CD4-positive, alpha-beta memory T cell (primary cell): ENCODE results near the gene FAM241A. TPM values are rescaled to one million over a fixed set of nuclear protein-coding genes. Genes with fewer than 3 reads are reported as not detected.
"Not testable (repeated sequence)": the region's sequence is repeated elsewhere in the genome, so short reads cannot be mapped to it uniquely, and the experiment has no call there.

ENCODE experiments used
- CTCF ChIA-PET: fragments of 350-600 bp; sonication (Branson Sonifier 250); formaldehyde crosslinking; loops from one replicate; lab custom pipeline; 2021; ENCODE audit warnings: inconsistent platforms; ENCODE audit not compliant: partially characterized antibody; lab: Charles Lee
- POLR2A ChIA-PET: fragments of 350-600 bp; sonication (Branson Sonifier 250); formaldehyde crosslinking; loops from one replicate; lab custom pipeline; 2021; ENCODE audit not compliant: partially characterized antibody; lab: Charles Lee
- DNase-seq, 5 donors: peaks; one replicate each; pipeline versions ENCODE4 v3.0.0 to v3.0.0-alpha.2; 2020 to 2022; ENCODE audit warnings: mixed read lengths in 1 of 5
- H3K27ac ChIP-seq: one replicate; pipeline ENCODE4 v1.7.0; 2013; ENCODE audit warnings: low read depth, low read length
- H3K27me3 ChIP-seq: 2 replicates; pipeline ENCODE4 v1.7.0; 2013; ENCODE audit warnings: mild to moderate bottlenecking, low read length, moderate library complexity; ENCODE audit not compliant: insufficient read depth
- H3K36me3 ChIP-seq: 2 replicates; pipeline ENCODE4 v1.7.0; 2013; ENCODE audit warnings: mild to moderate bottlenecking, low read length, moderate library complexity; ENCODE audit not compliant: insufficient read depth
- H3K4me1 ChIP-seq: 2 replicates; pipeline ENCODE4 v1.7.0; 2013; ENCODE audit warnings: mild to moderate bottlenecking, low read length, moderate library complexity; ENCODE audit not compliant: insufficient read depth
- H3K4me3 ChIP-seq, 2 donors: one replicate each; pipeline ENCODE4 v1.7.0; 2013; ENCODE audit warnings: low read length in 2 of 2, mild to moderate bottlenecking in 1 of 2
- H3K9me3 ChIP-seq, 2 donors: one replicate each; pipeline ENCODE4 v1.7.0; 2013; ENCODE audit warnings: low read length in 2 of 2, control low read depth in 1 of 2; ENCODE audit not compliant: control insufficient read depth in 1 of 2
- H3K27ac Mint-ChIP-seq, 7 donors: one replicate each; pipeline ENCODE4 v1.8.0; 2020 to 2021; ENCODE audit warnings: mixed read lengths in 7 of 7, mild to moderate bottlenecking in 6 of 7, inconsistent platforms in 3 of 7, moderate library complexity in 3 of 7
- H3K27me3 Mint-ChIP-seq, 2 donors: one replicate each; pipeline ENCODE4 v1.8.0; 2020 to 2021; ENCODE audit warnings: mixed read lengths in 2 of 2
- H3K36me3 Mint-ChIP-seq, 2 donors: one replicate each; pipeline ENCODE4 v1.8.0; 2020 to 2021; ENCODE audit warnings: mixed read lengths in 2 of 2, inconsistent platforms in 1 of 2, mild to moderate bottlenecking in 1 of 2
- H3K4me1 Mint-ChIP-seq, 4 donors: one replicate each; pipeline ENCODE4 v1.8.0; 2020 to 2021; ENCODE audit warnings: mixed read lengths in 4 of 4, mild to moderate bottlenecking in 1 of 4
- H3K4me3 Mint-ChIP-seq, 8 donors: one replicate each; pipeline ENCODE4 v1.8.0; 2020 to 2021; ENCODE audit warnings: mixed read lengths in 8 of 8, mild to moderate bottlenecking in 7 of 8, moderate library complexity in 6 of 8, inconsistent platforms in 3 of 8
- H3K9me3 Mint-ChIP-seq, 8 donors: one replicate each; pipeline ENCODE4 v1.8.0; 2020 to 2021; ENCODE audit warnings: mixed read lengths in 8 of 8, mild to moderate bottlenecking in 5 of 8, inconsistent platforms in 3 of 8, moderate library complexity in 1 of 8
- intact Hi-C: fragments of 100-400 bp; cut with micrococcal nuclease; formaldehyde crosslinking; loops from one replicate; pipeline ENCODE4 v1.15.1; 2023
- polyA plus RNA-seq, 2 donors: library from polyadenylated mRNA; unstranded; fragments of 300-500 nt; fragmentation: Illumina TruSeq; gene quantifications; one replicate each; pipeline ENCODE4 v1.2.3, GENCODE V29; 2021
- total RNA-seq, 2 experiments: library from RNA; stranded (reverse); gene quantifications; one replicate each; pipeline ENCODE4 v1.2.3, GENCODE V29; 2021

The FAM241A gene
- total and polyA plus RNA-seq, 4 experiments from 2014 or later, result 2.7 to 4.7 (median 3.4) TPM

GRCh38 chr4:112153211-112153791, 8.0 kb downstream of the FAM241A start:
- H3K36me3 Mint-ChIP-seq, result no peaks in the 10 kb centered on the region
- CTCF ChIA-PET, result no interaction called here
- POLR2A ChIA-PET, result no interaction called here
- Histone ChIP-seq H3K27me3 (no peaks in the 10 kb centered on the region), H3K36me3 (no peaks in the 10 kb centered on the region), H3K27ac (no peak overlapping the region), H3K9me3 (no peaks in the 10 kb centered on the region), H3K4me3 (no peak overlapping the region), H3K4me1 (peaks cover 21% of the 10 kb centered on the region)
- DNase-seq, result no peak
- no peaks in the 10 kb centered on the region for H3K27me3 Mint-ChIP-seq
- intact Hi-C loops, result no loop called here
- H3K4me3 Mint-ChIP-seq, result peak overlapping the region in 6 of 8 donors; percentile 39 to 64 (median 54)
- H3K4me1 Mint-ChIP-seq, result peaks cover 21 to 40% (median 31%) of the 10 kb centered on the region in 4 donors
- peak overlapping the region in 3 of 7 donors; percentile 2 to 65 (median 39) for H3K27ac Mint-ChIP-seq
- H3K9me3 Mint-ChIP-seq, result no peaks in the 10 kb centered on the region

GRCh38 chr4:112156112-112156511, 10.9 kb downstream of the FAM241A start:
- Mint-ChIP-seq H3K27me3 (no peaks in the 10 kb centered on the region), H3K27ac (no peak overlapping the region), H3K4me1 (peaks cover 16 to 53% (median 26%) of the 10 kb centered on the region in 4 donors), H3K9me3 (peaks cover 0 to 2% (median 0%) of the 10 kb centered on the region in 8 donors), H3K36me3 (no peaks in the 10 kb centered on the region), H3K4me3 (peak overlapping the region in 1 of 8 donors; percentile 39)
- Histone ChIP-seq H3K4me1 (peaks cover 7% of the 10 kb centered on the region), H3K27ac (no peak overlapping the region), H3K27me3 (no peaks in the 10 kb centered on the region), H3K9me3 (no peaks in the 10 kb centered on the region), H3K36me3 (no peaks in the 10 kb centered on the region), H3K4me3 (no peak overlapping the region)
- no peak for DNase-seq
- intact Hi-C loops, result no loop called here
- POLR2A ChIA-PET, result interaction anchor here (1.4 kb wide), 1 partner anchor 10 kb away, joined by 7 read pairs; the partner anchor contains the start of gene FAM241A
- CTCF ChIA-PET, result interaction anchor here (1.2 to 1.3 kb wide), 2 partner anchors 8 to 10 kb away, joined by 3 to 4 read pairs; no protein-coding TSS in a partner anchor

DNA sequence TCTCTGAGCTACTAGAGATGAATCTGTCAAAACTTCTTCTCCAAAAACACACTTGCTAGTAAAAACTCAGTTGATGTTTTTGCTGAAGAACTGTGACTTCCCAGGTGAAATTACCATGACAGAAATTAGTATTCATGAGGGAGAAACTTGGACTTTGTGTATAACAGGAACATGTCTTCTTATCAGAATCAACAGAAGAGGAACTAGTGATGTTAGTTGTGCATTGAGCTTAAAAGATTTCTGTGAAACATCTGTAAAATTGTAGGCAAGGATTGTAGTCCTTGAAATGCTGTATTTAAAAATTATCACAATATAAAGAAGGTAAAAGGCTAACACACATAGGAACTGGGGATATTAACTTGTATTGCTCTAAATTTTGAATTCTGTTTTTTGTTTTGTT, 11.3 kb downstream of the FAM241A start:
- DNase-seq, result no peak
- no peaks in the 10 kb centered on the region for H3K27me3 Mint-ChIP-seq
- H3K9me3 Mint-ChIP-seq, result peaks cover 0 to 3% (median 0%) of the 10 kb centered on the region in 8 donors
- H3K4me1 Mint-ChIP-seq, result peaks cover 14 to 50% (median 23%) of the 10 kb centered on the region in 4 donors
- POLR2A ChIA-PET, result interaction anchor here (1.4 kb wide), 1 partner anchor 11 kb away, joined by 7 read pairs; the partner anchor contains the start of gene FAM241A
- Histone ChIP-seq H3K36me3 (no peaks in the 10 kb centered on the region), H3K9me3 (no peaks in the 10 kb centered on the region), H3K27ac (no peak overlapping the region), H3K4me1 (peaks cover 7% of the 10 kb centered on the region), H3K27me3 (no peaks in the 10 kb centered on the region), H3K4me3 (no peak overlapping the region)
- no peak overlapping the region for H3K27ac Mint-ChIP-seq
- H3K4me3 Mint-ChIP-seq, result no peak overlapping the region
- intact Hi-C loops, result no loop called here
- H3K36me3 Mint-ChIP-seq, result no peaks in the 10 kb centered on the region
- CTCF ChIA-PET, result interaction anchor here (1.2 to 1.3 kb wide), 2 partner anchors 9 to 10 kb away, joined by 3 to 4 read pairs; no protein-coding TSS in a partner anchor

DNA sequence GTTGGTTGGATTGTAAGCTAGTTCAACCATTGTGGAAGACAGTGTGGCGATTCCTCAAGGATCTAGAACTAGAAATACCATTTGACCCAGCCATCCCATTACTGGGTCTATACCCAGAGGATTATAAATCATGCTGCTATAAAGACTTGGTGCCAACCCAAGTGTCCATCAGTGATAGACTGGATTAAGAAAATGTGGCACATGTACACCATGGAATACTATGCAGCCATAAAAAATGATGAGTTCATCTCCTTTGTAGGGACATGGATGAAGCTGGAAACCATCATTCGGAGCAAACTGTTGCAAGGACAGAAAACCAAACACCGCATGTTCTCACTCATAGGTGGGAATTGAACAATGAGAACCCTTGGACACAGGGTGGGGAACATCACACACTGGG, 18.5 kb downstream of the FAM241A start:
- CTCF ChIA-PET, H3K9me3 ChIP-seq, H3K36me3 ChIP-seq, H3K27me3 Mint-ChIP-seq, H3K27me3 ChIP-seq, intact Hi-C loops, H3K27ac ChIP-seq, H3K4me3 Mint-ChIP-seq, H3K9me3 Mint-ChIP-seq, H3K36me3 Mint-ChIP-seq, DNase-seq, POLR2A ChIA-PET, H3K4me3 ChIP-seq: not testable (repeated sequence)
- Mint-ChIP-seq H3K4me1 (peaks cover 15 to 49% (median 19%) of the 10 kb centered on the region in 4 donors), H3K27ac (peak overlapping the region in 1 of 7 donors; percentile 64)
- H3K4me1 ChIP-seq, result peaks cover 17% of the 10 kb centered on the region

DNA sequence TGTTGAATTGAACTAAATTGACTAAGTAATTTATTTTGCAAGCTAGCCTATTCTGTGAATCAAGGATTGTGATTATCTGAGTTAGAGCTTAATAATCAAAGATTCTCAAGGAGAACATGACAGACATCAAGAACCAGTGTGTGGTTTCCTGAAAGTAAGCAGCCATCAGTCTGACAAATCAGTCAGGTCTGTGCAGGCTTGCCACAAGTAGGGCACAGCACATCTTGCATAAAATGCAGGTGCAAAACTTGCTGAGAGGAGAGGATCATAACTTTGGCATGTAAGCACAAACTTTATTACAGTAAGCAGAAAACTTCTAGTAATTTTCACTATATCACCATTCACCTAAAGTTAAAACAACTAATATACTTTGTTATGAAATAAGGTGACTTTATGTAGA, 22.5 kb downstream of the FAM241A start:
- Mint-ChIP-seq H3K9me3 (no peaks in the 10 kb centered on the region), H3K27me3 (no peaks in the 10 kb centered on the region), H3K4me3 (peak overlapping the region in 6 of 8 donors; percentile 19 to 69 (median 50)), H3K36me3 (no peaks in the 10 kb centered on the region), H3K4me1 (peaks cover 20 to 53% (median 30%) of the 10 kb centered on the region in 4 donors), H3K27ac (peak overlapping the region in 6 of 7 donors; percentile 7 to 84 (median 38))
- Histone ChIP-seq H3K36me3 (no peaks in the 10 kb centered on the region), H3K4me3 (no peak overlapping the region), H3K9me3 (no peaks in the 10 kb centered on the region), H3K27ac (no peak overlapping the region), H3K27me3 (no peaks in the 10 kb centered on the region), H3K4me1 (peaks cover 45% of the 10 kb centered on the region)
- intact Hi-C loops, result loop anchor here (2.0 kb wide), 1 partner anchor 21 kb away; no protein-coding TSS in a partner anchor
- ChIA-PET POLR2A (no interaction called here), CTCF (interaction anchor here (1.5 kb wide), 1 partner anchor 13 kb away, joined by 3 read pairs; no protein-coding TSS in a partner anchor)
- peak; percentile 32 to 57 (median 55) for DNase-seq

- Histone ChIP-seq H3K36me3 (no peaks in the 10 kb centered on the region), H3K27ac (no peak overlapping the region), H3K9me3 (no peaks in the 10 kb centered on the region), H3K4me1 (peaks cover 48% of the 10 kb centered on the region), H3K4me3 (no peak overlapping the region), H3K27me3 (no peaks in the 10 kb centered on the region)
- H3K9me3 Mint-ChIP-seq, result no peaks in the 10 kb centered on the region
- H3K27ac Mint-ChIP-seq, result peak overlapping the region in 5 of 7 donors; percentile 3 to 29 (median 11)
- peaks cover 0 to 2% of the 10 kb centered on the region in 2 donors for H3K36me3 Mint-ChIP-seq
- no peak for DNase-seq
- CTCF ChIA-PET, result interaction anchor here (1.5 kb wide), 1 partner anchor 11 kb away, joined by 3 read pairs; no protein-coding TSS in a partner anchor
- H3K4me3 Mint-ChIP-seq, result no peak overlapping the region
- peaks cover 20 to 53% (median 32%) of the 10 kb centered on the region in 4 donors for H3K4me1 Mint-ChIP-seq
- intact Hi-C loops, result no loop called here
- POLR2A ChIA-PET, result no interaction called here
- no peaks in the 10 kb centered on the region for H3K27me3 Mint-ChIP-seq
These were observed 23.7 kb downstream of the FAM241A start for GRCh38 chr4:112168719-112169500.
